GM20000 (cell line): ENCODE data around the gene ARF1.

Experiments
- DNase-seq: peaks from one replicate; pipeline ENCODE4 v3.0.0; 2012; ENCODE audit warnings: low spot score
- TF ChIP-seq, protein P1 (sequence below): IDR thresholded peaks from 2 replicates; pipeline ENCODE4 v1.5.1; 2012; ENCODE audit warnings: mild to moderate bottlenecking, control low read depth; ENCODE audit errors: extremely low read depth, missing control alignments

ARF1 gene

DNA sequence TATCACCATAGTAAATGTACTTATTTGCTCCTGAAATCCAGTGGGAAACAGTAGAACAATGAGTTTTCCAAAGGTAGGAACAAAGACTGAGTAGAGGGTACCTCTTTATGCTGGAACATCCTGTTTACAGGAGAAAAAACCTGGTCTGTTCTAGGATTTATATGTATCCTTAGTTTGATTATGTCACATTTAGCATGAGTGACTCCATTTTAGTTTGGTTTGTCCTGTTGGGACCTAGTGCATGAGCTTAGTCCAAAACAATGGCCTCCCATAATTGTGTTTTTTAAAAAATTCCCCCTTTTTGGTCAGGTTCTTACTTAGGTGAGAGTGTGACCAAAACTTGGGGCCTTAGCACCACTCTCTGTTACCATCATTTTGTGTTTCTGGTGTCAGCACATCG is 30.1 kb downstream of the ARF1 start:
- DNase-seq = no peak
- TF ChIP-seq, protein P1, sequence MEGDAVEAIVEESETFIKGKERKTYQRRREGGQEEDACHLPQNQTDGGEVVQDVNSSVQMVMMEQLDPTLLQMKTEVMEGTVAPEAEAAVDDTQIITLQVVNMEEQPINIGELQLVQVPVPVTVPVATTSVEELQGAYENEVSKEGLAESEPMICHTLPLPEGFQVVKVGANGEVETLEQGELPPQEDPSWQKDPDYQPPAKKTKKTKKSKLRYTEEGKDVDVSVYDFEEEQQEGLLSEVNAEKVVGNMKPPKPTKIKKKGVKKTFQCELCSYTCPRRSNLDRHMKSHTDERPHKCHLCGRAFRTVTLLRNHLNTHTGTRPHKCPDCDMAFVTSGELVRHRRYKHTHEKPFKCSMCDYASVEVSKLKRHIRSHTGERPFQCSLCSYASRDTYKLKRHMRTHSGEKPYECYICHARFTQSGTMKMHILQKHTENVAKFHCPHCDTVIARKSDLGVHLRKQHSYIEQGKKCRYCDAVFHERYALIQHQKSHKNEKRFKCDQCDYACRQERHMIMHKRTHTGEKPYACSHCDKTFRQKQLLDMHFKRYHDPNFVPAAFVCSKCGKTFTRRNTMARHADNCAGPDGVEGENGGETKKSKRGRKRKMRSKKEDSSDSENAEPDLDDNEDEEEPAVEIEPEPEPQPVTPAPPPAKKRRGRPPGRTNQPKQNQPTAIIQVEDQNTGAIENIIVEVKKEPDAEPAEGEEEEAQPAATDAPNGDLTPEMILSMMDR = no peak

DNA sequence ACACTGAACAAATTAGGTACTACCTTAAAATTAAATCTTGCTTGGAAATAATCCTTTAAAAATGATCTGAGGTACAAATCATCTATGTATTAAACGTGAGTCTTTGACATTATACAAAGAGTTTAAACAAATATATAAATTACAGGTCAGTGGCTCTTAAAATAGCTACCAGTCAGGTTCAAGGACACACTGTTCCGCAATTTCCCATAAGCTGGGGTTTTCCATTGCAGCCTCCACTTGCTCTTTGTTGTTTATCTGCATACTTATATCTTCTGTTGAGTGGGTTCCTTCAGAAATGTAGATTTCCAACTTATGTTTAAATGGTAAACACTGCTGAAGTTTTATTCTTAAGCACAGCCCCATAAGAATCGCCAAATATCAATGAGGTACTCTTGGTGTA is 32.3 kb downstream of the ARF1 start:
- TF ChIP-seq, protein P1 = no peak

DNA sequence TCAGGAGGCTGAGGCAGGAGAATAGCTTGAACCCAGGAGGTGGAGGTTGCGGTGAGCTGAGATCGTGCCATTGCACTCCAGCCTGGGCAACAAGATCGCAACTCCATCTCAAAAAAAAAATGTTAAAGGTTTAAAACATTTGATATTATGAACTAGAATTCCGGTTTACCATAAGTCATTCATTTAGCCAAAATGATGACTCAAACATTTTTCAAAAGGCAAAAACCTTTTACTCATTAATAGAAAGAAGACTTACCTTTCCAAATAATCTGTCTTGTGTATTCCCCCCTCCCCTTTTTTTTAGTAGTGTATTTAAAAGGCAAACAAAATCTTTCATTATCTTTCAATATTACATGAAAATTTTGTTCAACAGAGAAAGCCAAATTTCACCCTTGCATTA is 34.8 kb downstream of the ARF1 start:
- TF ChIP-seq, protein P1 = no peak
- DNase-seq = no peak

More for the DNA sequence above, 32.3 kb downstream of the ARF1 start:
- DNase-seq = no peak

- TF ChIP-seq, protein P1 = no peak
- no peak for DNase-seq
These were observed 35.5 kb downstream of the ARF1 start for GRCh38 chr1:228118040-228118439.

- DNase-seq = no peak
- TF ChIP-seq, protein P1 = no peak
These were observed 37.8 kb downstream of the ARF1 start for GRCh38 chr1:228120351-228120750.

- DNase-seq = no peak
- TF ChIP-seq, protein P1 = no peak
These were observed 38.5 kb downstream of the ARF1 start for GRCh38 chr1:228120857-228121489.

GRCh38 chr1:228122921-228123441 is 40.5 kb downstream of the ARF1 start:
- no peak for DNase-seq
- TF ChIP-seq, protein P1 = no peak
